ENCODE results near the gene METAP1. TPM values are rescaled to one million over a fixed set of nuclear protein-coding genes. Genes with fewer than 3 reads are reported as not detected.

METAP1 gene
- total and polyA plus RNA-seq, 4 donors: 9.5 to 16.9 (median 13.4) TPM

DNA sequence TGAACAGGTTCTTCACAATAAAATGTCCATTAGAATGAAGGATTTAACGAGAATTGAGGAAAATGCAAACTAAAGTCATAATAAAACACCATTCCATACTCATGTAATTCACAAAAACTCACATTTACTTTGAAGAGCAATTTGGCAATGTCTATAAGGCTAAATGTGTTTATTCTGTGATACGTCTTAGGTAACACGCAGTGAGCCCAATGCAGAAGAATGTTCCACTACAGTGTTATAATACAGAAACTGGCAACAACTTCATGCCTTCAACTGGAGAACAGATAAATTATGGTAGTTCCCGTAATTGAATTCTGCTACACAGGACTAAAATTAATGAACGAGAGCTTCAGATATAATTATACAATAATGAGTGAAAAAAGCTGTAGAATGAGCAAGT is 75.6 kb downstream of the METAP1 start:
- no peak for DNase-seq (ENCODE audit: low spot score)
- peaks cover 7 to 43% (median 32%) of the 10 kb centered on the region in 4 donors for H3K36me3 ChIP-seq (ENCODE audit: control insufficient read depth in 4 of 4, insufficient read depth in 3 of 4, low read depth in 1 of 4, low read length in 3 of 4)
- H3K27ac ChIP-seq (ENCODE audit: low read depth in 1 of 2, low read length in 2 of 2): no peak overlapping the region
- WGBS: 93% methylated on average over 5 of the region's 5 CpGs
- no peaks in the 10 kb centered on the region for H3K27me3 ChIP-seq (ENCODE audit: control insufficient read depth in 4 of 4, insufficient read depth in 4 of 4, low read length in 3 of 4)
- H3K9me3 ChIP-seq (ENCODE audit: control insufficient read depth in 4 of 4, low read length in 3 of 4): no peaks in the 10 kb centered on the region
- no peak overlapping the region for H3K9ac ChIP-seq (ENCODE audit: low read depth in 1 of 2, low read length in 2 of 2)
- no peak overlapping the region for H3K4me3 ChIP-seq (ENCODE audit: low read depth in 1 of 3, low read length in 3 of 3)
- H3K4me1 ChIP-seq (ENCODE audit: control insufficient read depth in 4 of 4, insufficient read depth in 4 of 4, low read length in 3 of 4): peaks cover 0 to 19% (median 4%) of the 10 kb centered on the region in 4 donors
- TF ChIP-seq, protein P1, sequence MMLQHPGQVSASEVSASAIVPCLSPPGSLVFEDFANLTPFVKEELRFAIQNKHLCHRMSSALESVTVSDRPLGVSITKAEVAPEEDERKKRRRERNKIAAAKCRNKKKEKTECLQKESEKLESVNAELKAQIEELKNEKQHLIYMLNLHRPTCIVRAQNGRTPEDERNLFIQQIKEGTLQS (IDR thresholded peaks at IDR 0.05): no peak
- TF ChIP-seq HNF4A (conservative IDR thresholded peaks at IDR 0.05) (no peak), FOXA1 (IDR thresholded peaks at IDR 0.05) (no peak), SP1 (IDR thresholded peaks at IDR 0.05) (no peak), RAD21 (IDR thresholded peaks at IDR 0.05) (no peak), YY1 (IDR thresholded peaks at IDR 0.05) (no peak), JUND (IDR thresholded peaks at IDR 0.05) (no peak), EGR1 (IDR thresholded peaks at IDR 0.05; ENCODE audit: low read depth in 2 of 2) (no peak), RXRA (IDR thresholded peaks at IDR 0.05) (no peak), FOXA2 (IDR thresholded peaks at IDR 0.05) (no peak), NR2F2 (IDR thresholded peaks at IDR 0.05) (no peak), TAF1 (conservative IDR thresholded peaks at IDR 0.05) (no peak), GABPA (IDR thresholded peaks at IDR 0.05 in 1 of 2, conservative IDR thresholded peaks at IDR 0.05 in 1 of 2) (no peak), HNF4G (IDR thresholded peaks at IDR 0.05) (no peak)
- TF ChIP-seq, protein P2, sequence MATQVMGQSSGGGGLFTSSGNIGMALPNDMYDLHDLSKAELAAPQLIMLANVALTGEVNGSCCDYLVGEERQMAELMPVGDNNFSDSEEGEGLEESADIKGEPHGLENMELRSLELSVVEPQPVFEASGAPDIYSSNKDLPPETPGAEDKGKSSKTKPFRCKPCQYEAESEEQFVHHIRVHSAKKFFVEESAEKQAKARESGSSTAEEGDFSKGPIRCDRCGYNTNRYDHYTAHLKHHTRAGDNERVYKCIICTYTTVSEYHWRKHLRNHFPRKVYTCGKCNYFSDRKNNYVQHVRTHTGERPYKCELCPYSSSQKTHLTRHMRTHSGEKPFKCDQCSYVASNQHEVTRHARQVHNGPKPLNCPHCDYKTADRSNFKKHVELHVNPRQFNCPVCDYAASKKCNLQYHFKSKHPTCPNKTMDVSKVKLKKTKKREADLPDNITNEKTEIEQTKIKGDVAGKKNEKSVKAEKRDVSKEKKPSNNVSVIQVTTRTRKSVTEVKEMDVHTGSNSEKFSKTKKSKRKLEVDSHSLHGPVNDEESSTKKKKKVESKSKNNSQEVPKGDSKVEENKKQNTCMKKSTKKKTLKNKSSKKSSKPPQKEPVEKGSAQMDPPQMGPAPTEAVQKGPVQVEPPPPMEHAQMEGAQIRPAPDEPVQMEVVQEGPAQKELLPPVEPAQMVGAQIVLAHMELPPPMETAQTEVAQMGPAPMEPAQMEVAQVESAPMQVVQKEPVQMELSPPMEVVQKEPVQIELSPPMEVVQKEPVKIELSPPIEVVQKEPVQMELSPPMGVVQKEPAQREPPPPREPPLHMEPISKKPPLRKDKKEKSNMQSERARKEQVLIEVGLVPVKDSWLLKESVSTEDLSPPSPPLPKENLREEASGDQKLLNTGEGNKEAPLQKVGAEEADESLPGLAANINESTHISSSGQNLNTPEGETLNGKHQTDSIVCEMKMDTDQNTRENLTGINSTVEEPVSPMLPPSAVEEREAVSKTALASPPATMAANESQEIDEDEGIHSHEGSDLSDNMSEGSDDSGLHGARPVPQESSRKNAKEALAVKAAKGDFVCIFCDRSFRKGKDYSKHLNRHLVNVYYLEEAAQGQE (IDR thresholded peaks at IDR 0.05): no peak
- TF ChIP-seq, protein P3, sequence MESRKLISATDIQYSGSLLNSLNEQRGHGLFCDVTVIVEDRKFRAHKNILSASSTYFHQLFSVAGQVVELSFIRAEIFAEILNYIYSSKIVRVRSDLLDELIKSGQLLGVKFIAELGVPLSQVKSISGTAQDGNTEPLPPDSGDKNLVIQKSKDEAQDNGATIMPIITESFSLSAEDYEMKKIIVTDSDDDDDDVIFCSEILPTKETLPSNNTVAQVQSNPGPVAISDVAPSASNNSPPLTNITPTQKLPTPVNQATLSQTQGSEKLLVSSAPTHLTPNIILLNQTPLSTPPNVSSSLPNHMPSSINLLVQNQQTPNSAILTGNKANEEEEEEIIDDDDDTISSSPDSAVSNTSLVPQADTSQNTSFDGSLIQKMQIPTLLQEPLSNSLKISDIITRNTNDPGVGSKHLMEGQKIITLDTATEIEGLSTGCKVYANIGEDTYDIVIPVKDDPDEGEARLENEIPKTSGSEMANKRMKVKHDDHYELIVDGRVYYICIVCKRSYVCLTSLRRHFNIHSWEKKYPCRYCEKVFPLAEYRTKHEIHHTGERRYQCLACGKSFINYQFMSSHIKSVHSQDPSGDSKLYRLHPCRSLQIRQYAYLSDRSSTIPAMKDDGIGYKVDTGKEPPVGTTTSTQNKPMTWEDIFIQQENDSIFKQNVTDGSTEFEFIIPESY (IDR thresholded peaks at IDR 0.05): no peak
- TF ChIP-seq, protein P4, sequence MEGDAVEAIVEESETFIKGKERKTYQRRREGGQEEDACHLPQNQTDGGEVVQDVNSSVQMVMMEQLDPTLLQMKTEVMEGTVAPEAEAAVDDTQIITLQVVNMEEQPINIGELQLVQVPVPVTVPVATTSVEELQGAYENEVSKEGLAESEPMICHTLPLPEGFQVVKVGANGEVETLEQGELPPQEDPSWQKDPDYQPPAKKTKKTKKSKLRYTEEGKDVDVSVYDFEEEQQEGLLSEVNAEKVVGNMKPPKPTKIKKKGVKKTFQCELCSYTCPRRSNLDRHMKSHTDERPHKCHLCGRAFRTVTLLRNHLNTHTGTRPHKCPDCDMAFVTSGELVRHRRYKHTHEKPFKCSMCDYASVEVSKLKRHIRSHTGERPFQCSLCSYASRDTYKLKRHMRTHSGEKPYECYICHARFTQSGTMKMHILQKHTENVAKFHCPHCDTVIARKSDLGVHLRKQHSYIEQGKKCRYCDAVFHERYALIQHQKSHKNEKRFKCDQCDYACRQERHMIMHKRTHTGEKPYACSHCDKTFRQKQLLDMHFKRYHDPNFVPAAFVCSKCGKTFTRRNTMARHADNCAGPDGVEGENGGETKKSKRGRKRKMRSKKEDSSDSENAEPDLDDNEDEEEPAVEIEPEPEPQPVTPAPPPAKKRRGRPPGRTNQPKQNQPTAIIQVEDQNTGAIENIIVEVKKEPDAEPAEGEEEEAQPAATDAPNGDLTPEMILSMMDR (IDR thresholded peaks at IDR 0.05; ENCODE audit: low read depth, low read length, missing input control): no peak
- TF ChIP-seq, protein P5, sequence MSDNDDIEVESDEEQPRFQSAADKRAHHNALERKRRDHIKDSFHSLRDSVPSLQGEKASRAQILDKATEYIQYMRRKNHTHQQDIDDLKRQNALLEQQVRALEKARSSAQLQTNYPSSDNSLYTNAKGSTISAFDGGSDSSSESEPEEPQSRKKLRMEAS (IDR thresholded peaks at IDR 0.05): no peak

All from liver (tissue), 9 donors.